Pulmonary artery endothelial cell (primary cell): Measurements from ENCODE around the gene ASPHD1. TPM values are rescaled to one million over a fixed set of nuclear protein-coding genes. Genes with fewer than 3 reads are reported as not detected.
A peak's percentile ranks its signal among the peaks of the same experiment; 100 is the strongest.
"Not testable (repeated sequence)": the region's sequence is repeated elsewhere in the genome, so short reads cannot be mapped to it uniquely, and the experiment has no call there.

ENCODE experiments used
- DNase-seq: peaks from one replicate; pipeline ENCODE4 v3.0.0-alpha.2; 2011; ENCODE audit warnings: low read depth, low spot score
- total RNA-seq: library from RNA; depleted of rRNA; stranded (reverse); fragments of >200 nt; gene quantifications from 2 replicates; pipeline ENCODE4 v1.2.3, GENCODE V29; 2014

ASPHD1 gene
- total RNA-seq, 1 donor from 2014 or later = 1.3 TPM

- DNase-seq = no peak
These were observed 22.9 kb upstream of the ASPHD1 start for GRCh38 chr16:29877266-29877961.

GRCh38 chr16:29878172-29878571 is 22.1 kb upstream of the ASPHD1 start:
- DNase-seq = no peak

DNA sequence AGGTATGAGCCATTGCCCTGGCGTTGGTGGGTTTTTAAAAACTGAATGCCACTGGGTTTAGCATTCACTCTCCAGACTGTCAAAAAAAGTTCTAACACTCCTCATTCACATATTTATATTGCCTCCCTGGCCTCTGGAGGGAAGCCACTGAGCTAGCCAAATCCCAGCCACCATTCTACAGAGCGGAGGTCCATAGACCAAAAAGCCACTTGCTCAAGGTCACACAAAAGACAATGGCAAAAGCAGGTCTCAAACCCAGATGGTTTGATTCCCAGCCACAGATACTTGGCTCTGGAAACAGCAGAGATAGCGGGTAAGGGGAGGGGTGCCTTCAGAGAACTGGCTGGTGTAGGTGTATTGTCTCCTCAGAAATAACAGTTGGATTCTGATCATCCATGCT is 19.2 kb upstream of the ASPHD1 start:
- no peak for DNase-seq

- no peak for DNase-seq
These were observed 16.3 kb upstream of the ASPHD1 start for GRCh38 chr16:29883987-29884386.

DNA sequence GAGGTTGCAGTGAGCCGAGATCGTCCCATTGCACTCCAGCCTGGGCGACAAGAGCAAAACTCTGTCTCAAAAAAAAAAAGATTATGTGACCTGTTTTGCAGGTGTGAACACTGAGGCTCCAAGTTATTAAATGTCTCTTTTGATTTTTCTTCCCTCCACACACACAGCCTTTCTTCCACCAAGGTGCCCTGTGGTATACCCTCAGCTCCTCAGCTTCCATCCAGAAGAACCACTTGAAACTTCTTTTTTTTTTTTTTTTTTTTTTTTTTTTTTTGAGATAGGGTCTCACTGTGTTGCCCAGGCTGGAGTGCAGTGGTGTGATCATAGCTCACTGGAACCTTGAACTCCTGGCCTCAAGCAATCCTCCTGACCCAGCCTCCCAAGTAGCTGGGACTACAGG is 10.9 kb upstream of the ASPHD1 start:
- not testable (repeated sequence) for DNase-seq

DNA sequence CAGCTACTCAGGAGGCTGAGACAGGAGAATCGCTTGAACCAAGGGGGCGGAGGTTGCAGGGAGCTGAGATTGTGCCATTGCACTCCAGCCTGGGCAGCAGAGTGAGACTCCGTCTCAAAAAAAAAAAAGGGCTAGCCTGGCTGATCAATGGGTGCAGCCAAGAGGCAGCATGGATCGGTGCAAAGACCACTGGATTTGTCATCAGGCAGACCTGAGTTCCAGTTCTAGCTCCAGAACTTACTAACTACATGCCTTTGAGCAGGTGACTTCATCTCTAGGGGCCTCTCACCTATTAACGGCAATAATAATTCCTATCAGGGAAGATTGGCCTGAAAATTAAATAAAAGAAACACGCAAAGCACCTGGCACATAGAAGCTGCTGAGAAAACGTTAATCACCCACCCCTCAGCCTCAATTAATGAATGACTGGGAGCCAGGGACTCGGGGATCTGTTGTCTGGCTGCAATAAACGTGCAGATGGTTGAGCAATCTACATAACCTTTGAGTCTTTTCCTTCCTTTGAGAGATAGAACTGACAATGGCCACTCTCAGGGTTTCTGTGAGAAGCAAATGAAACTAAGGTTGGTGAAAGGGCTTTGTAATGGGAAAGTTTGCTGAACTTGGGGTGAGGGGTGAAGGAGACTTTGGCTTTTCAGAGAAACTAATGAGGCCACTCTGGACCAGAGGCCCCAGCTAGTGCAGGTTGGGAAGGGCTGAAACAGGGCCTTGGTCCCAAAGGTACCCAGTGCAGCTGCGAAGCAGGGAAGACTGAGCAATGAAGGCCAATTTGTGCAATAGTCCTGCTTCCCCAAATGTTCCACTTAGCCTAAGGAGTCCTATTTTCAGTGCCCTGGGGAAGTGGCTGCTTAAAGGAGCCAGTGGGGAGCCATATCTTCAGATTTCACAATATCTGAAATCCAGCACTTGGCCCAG is 8.5 kb upstream of the ASPHD1 start:
- DNase-seq = no peak

DNA sequence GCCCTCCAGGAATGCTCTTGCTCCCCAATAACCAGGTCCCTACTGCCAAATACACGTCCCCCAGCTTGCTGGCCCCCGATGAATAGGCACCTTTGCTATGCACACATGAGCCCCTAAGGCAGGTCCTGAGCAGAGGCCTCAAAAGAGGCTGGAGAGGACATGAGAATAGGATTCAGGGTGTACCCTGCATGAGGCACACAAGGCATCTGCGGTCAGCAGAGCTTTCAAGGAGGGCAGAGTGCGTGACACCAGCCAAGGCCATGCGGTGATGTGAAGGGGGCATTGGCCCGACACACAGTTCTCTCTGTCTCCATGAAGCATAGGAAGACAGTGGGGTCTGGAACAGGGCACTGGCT is 7.9 kb upstream of the ASPHD1 start:
- no peak for DNase-seq

DNA sequence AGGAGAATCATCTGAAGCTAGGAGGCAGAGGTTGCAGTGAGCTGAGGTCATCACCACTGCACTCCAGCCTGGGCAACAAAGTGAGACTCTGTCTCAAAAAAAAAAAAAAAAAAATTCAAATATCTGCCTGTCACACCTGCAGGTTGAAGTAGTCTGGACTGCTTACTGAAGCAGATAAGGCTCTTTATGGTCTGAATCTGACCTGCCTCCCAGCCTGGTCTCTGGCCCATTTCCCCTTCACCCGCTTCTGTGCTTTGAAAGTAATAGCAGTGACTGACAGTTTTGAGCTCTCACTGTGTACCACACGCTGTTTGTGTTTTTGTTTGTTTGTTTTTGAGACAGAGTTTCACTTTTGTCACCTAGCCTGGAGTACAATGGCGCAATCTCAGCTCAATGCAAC is 6.7 kb upstream of the ASPHD1 start:
- no peak for DNase-seq

DNA sequence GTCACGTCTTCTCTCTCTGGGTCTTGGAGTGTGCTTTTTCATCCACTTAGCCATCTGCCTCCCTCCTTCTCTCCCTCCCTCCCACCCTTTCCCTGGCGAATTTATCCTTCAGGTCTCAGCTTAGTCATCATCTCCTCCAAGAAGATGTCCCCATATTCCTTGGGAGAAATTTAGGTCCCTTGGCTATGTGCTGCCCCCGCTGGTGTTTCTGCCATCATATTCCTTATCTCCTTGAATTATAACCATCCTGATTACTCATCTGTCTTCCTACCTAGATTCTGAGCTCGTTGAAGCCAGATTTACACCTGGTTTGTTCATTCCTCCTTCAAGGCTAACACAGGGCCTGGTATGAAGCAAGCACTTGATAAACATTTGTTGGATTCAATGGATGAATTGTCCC is 5.9 kb upstream of the ASPHD1 start:
- no peak for DNase-seq

DNA sequence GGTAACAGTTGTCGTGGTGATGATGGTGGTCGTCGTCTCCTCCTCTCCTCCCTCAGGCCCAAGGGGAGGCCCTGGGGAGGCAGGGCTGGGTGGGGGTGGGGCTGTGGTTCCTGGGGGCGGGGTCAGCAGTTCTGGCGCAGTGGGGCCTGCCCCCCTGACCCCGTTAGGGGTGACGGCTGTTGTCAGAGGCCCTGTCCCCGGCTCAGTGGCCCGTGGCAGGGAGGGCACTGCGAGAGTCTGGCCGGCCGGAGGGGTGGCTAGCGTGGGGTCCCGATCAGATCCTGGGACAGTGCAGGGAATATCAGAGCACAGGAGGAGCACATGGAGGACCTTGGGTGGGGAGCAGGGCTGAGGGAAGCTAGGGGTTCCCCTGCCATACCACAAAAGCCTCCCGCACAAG is 3.4 kb upstream of the ASPHD1 start:
- DNase-seq = no peak

DNA sequence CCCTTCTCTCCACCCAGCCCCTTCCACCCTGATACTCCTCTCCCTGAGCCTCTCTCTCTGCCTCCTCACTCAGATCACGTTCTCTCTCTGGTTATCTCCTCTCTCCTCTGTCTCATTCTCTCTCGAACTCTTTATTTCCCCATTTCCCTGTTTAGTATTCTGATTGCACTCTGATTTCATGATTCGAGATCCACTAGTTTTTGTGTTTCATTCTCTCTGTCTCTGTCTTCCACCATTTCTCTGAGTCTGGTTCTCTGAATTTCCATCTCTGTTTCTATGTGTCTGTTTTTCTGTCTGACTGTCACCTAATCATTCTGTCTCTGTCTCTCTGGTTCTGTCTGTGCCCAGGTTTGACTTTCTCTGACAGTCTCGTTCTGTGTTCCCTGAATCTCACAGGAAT is 3.0 kb upstream of the ASPHD1 start:
- no peak for DNase-seq

GRCh38 chr16:29898135-29898803 is 2.0 kb upstream of the ASPHD1 start:
- no peak for DNase-seq

DNA sequence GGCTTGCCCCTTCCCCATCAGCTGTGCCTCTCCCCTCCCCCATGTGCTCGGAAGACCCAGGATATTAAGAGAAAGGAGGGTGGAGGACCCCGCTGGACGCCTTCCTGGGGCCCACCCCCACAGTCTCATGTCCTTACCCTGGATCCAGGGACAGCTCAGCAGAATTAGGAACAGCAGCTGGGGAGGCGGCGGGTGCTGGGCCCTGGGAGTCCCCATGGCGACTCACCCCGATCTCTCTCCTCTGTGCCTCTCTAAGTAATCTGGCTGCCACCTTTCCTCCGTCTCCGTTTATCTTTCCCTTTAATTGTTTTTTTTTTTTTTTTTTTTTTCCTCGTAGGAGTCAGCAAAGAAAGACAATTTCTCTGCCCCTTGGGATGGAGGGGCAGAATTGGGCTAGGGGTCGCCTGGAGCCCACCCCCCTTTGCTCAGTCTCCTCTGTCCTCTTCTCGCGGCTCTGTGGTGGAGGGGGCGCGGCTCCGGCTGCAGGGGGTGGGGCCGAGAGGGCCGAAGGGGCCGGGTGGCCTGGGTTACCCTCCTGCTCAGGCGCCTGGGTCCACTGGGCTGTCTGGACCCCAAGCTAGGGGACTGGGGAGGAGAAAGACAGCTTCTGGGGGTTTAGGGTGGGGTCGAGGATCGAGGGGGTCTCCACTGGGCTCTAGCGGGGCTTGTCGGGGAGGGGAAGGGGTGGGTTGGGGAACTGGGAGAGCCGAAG is 1.3 kb upstream of the ASPHD1 start:
- DNase-seq = no peak

DNA sequence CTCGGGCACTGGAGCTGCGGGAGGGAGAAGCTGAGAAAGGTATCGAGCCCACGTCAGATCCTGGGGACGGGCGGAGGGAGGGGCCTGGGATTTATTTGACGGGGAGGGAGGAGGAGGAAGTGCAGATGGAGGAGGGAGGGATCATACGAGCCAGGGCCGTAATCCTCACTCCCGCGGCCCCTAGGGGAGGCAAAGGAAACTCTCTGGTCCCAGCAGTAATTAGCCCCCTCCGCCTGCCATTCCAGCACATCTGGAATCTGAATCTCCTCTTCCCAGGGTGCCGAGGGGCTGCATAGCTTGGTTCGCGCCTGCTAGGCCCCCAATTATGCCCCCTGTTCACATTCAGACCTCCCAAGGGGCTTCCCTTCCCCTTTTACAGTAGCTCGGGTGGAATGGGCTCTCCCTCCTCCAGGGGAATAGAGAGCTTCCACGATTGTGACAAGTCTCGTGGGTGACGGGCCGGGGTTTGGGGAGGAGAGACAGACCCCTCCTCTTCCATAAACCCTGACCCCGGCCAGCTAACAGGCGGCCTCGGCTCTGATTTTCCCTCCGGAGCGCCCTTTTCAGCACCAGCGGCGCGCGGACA is 679 bp upstream of the ASPHD1 start, which contains the start of gene SEZ6L2:
Gene SEZ6L2, minus strand, starts transcription at position 35 of the 586 bp plus-strand sequence. CDS start 531 bp downstream, outside the sequence.
- DNase-seq = peak; percentile 20

DNA sequence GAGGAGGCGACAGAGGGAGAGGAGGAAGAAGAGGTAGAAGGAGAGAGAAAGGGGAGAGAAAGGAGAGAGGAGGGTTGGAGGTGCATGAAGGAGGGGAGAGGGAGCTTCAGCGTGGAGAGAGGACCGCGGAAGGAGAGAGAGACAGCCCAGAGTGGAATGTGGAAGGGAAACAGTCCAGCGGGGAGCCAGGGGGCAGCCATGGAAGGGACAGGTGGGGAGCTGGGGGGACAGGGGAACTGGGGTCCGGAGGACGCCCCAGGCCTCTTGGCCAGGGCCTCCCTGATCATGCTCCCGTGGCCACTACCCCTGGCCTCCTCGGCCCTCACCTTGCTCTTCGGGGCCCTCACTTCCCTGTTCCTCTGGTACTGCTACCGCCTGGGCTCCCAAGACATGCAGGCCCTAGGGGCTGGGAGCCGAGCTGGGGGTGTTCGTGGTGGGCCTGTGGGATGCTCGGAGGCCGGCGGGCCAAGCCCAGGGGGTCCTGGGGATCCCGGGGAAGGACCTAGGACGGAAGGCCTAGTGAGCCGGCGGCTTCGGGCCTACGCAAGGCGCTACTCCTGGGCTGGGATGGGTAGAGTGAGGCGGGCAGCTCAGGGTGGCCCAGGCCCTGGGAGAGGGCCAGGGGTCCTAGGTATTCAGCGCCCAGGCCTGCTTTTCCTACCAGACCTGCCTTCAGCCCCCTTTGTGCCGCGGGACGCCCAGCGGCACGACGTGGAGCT is 759 bp downstream of the ASPHD1 start:
- no peak for DNase-seq

DNA sequence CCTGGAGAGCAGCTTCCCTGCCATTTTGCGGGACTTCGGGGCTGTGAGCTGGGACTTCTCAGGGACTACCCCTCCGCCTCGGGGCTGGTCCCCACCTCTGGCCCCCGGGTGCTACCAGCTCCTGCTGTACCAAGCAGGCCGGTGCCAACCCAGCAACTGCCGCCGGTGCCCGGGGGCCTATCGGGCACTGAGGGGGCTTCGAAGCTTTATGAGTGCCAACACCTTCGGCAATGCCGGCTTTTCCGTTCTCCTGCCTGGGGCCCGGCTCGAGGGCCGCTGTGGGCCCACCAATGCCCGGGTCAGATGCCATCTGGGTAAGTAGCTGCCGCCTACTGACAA is 1.3 kb downstream of the ASPHD1 start:
- no peak for DNase-seq

DNA sequence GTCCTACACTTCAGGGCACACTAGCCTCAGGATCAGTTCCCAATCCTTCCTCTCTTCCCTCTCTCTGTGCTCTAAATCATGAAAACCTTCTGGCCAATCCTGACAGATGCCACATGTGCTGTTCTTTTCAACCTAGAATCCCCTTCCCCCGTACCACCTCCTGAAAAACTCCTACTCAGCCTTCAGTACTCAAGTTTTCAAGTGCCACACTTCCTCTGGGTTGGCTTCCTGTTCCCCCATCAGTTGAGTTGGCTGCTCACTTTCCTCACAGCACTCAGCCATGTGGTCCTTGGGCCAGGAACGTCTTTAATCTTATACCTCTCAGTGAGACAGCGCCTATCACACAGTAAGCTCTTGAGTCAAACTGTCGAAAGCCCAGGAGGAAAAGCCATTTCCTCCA is 3.3 kb downstream of the ASPHD1 start:
- DNase-seq = no peak

DNA sequence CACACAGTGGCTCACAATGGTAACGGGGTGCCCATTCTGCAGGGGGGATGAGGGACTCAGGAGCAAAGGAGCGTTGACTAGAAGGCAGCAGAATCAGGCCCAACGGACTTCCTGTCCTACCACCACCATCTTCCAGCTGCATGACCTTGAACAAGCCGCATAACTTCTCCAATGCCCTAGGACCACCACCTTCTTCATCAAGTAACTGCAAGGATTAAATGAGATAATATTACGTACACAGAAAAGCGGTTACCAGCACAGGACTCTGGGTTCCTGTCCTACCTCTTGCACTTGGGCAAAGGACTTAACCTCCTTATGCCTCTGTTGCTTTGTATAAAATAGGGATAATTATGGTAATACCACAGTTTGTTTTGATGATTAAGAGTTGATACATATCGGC is 4.7 kb downstream of the ASPHD1 start:
- no peak for DNase-seq

- DNase-seq = no peak
These were observed 5.4 kb downstream of the ASPHD1 start for GRCh38 chr16:29905668-29906067.

DNA sequence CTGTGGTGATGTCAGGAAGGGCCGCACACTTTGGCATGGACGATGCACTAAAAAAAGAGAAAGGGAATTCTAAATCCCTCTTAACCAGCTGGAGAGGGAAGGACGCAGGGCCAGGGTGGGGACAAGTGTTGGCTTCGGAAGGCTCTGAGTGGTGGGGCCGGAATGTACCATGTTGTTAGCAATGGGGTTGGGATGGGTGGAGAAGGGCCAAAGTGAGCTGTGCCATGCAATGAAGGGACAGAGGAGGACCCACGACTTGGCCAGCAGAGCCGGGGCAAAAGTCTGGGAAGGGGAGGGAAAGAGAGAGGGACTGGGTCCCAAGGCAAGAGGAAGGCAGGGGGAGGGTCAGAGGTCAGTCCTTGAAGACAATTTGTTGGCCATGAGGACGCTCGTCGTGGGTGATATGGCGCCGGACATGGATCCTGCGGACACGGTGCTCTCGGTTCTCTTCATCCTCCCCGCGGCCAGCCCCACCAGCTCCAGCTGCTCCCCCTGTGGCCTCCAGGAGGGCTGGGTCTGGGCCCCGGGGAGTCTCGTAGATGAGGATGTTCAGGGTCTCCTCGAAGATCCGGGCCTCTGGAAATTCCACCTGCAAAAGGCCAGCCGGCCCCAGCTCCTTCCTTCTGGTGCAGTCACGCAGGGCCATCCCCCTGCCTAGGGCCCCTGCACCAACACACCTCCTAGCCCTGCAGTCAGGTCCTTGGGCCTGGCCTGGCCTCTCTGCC is 6.4 kb downstream of the ASPHD1 start:
- no peak for DNase-seq
